Mucosa of rectum (tissue), 2 donors: ENCODE measurements around the gene APOBEC4.
"Not testable (repeated sequence)": the region's sequence is repeated elsewhere in the genome, so short reads cannot be mapped to it uniquely, and the experiment has no call there.

ENCODE experiments used
- H3K27ac ChIP-seq, 2 donors: one replicate each; pipeline ENCODE4 v1.7.0; 2013; ENCODE audit warnings: inconsistent platforms in 2 of 2, low read depth in 2 of 2, low read length in 2 of 2
- H3K27me3 ChIP-seq, 2 donors: one replicate each; pipeline ENCODE4 v1.7.0; 2013; ENCODE audit warnings: low read length in 2 of 2; ENCODE audit not compliant: control insufficient read depth in 2 of 2, insufficient read depth in 2 of 2
- H3K36me3 ChIP-seq, 2 donors: one replicate each; pipeline ENCODE4 v1.7.0; 2013; ENCODE audit warnings: low read length in 2 of 2; ENCODE audit not compliant: control insufficient read depth in 2 of 2, insufficient read depth in 2 of 2
- H3K4me1 ChIP-seq, 2 donors: one replicate each; pipeline ENCODE4 v1.7.0; 2013; ENCODE audit warnings: low read length in 2 of 2, mild to moderate bottlenecking in 1 of 2; ENCODE audit not compliant: control insufficient read depth in 2 of 2, insufficient read depth in 2 of 2
- H3K4me3 ChIP-seq, 2 donors: one replicate each; pipeline ENCODE4 v1.7.0; 2013; ENCODE audit warnings: low read length in 2 of 2
- H3K9ac ChIP-seq, 2 donors: one replicate each; pipeline ENCODE4 v1.7.0; 2013; ENCODE audit warnings: low read length in 2 of 2, low read depth in 1 of 2, mild to moderate bottlenecking in 1 of 2
- H3K9me3 ChIP-seq, 2 donors: one replicate each; pipeline ENCODE4 v1.7.0; 2013; ENCODE audit warnings: low read length in 2 of 2; ENCODE audit not compliant: control insufficient read depth in 2 of 2
- donor health status: healthy.
- donor health status: Normal muscosa, but diverticular disease.

Gene APOBEC4

DNA sequence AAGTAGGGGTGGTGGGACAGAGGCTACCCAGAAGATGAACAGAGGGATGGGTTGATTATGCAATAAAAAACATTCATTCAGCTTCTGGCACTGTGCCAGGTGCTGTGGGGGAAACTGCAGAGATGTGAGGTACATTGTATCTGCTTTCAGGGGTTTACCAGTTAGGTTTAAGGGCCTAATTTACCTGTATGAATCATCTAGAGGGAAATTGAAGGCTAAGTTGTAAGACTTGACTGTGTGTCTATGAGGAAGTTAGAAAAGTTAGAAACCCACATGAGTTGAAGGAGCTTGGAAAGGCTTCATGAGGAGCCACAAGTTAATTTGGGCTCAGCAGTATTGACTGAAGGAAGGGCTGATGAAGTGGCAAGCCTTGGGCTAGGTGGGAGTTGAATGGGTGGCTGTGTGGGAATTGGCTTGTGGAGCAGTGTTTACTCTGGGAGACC is 36.7 kb upstream of the APOBEC4 start:
- no peak overlapping the region for H3K9ac ChIP-seq
- H3K36me3 ChIP-seq = no peaks in the 10 kb centered on the region
- H3K9me3 ChIP-seq = no peaks in the 10 kb centered on the region
- H3K4me1 ChIP-seq = no peaks in the 10 kb centered on the region
- H3K27me3 ChIP-seq = no peaks in the 10 kb centered on the region
- H3K4me3 ChIP-seq = no peak overlapping the region
- no peak overlapping the region for H3K27ac ChIP-seq

DNA sequence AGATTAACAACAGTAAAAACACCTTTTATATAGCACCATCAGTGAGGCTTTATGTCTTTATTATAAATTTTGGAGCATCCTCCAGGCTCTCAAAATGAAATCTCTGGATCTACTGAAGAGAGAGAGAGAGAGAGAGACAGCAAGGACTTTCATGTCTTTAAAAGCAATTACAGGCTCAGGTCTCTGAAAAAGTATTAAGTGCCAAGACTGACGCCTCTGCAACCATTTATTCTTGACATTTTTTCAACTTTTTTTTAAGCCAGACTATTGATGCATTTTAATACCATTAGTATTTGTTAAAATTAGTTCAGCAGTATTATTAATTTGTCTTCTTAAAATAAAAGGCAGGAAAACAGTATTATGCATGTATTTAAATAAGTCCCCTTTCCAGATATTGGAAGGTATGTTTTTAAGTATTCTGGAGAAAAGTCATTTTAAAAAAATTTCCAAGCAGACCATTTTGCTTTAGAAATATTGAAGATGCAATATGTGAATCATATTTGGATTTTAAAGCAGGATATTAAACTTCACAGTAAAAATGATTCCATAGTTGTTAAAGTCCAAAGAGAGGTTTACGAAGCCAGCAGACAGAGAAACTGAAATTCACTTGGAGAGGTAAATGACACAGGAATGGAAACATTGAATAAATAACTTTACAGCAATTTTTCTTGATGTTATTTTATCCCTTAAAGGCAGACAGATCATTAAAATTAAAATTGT is 35.4 kb upstream of the APOBEC4 start:
- Histone ChIP-seq H3K27me3 (no peaks in the 10 kb centered on the region), H3K4me3 (no peak overlapping the region), H3K36me3 (no peaks in the 10 kb centered on the region), H3K9ac (no peak overlapping the region), H3K9me3 (no peaks in the 10 kb centered on the region), H3K4me1 (no peaks in the 10 kb centered on the region), H3K27ac (no peak overlapping the region)

DNA sequence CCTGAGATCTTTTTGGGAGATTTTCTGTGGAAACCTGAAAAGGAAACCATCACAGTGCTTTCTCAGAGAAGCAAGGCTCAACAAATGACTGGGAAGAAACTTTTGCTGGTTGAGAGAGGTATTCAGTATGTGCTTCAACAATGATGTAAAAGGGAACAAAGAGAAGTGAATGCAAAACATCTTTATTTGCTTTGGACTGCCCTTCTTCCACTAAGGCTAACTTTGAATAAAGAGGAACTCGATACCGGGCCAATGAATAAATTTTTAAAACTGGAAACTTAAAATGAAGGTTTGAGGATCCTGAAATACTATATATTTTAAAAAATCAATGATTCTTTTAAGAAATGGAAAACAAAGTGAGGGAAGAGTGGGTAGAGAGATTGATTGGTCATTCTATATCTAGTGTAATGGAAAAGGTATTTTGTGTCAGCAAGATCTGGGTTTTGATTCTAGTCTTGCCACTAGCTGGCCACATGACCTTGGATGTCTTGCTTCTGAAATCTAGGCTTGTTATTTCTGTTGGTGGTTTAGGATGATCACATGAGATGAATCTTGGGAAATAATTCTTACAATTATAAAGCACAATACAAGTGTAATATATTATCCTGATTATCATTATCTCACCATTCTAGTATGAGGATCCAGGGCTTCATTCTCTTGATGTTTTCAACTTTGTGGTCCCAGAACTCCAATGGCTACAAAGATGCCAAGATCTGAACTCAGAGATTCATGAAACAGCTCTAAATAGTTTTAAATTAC is 34.6 kb upstream of the APOBEC4 start:
- Histone ChIP-seq H3K9ac (no peak overlapping the region), H3K27ac (no peak overlapping the region), H3K4me1 (no peaks in the 10 kb centered on the region), H3K9me3 (no peaks in the 10 kb centered on the region), H3K4me3 (no peak overlapping the region), H3K36me3 (no peaks in the 10 kb centered on the region), H3K27me3 (no peaks in the 10 kb centered on the region)

DNA sequence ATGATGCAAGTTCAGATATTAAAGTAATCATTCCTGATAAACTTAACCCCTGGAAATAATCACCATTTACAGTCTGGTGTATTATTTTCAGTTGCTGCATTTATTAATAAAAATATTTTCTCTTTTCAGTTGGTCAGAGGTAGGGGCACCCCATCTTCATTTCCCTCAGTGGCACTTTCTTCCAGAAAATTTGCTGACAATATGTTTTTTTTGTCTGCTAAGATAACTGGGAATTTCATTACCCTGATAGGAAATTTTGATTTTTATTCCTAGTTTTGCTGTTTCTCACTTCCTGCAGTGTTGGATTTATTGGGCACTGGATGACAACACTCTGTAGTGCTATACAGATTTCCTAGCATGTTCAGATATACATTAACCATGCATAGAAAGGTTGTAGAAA is 33.1 kb upstream of the APOBEC4 start:
- no peaks in the 10 kb centered on the region for H3K36me3 ChIP-seq
- H3K4me1 ChIP-seq = no peaks in the 10 kb centered on the region
- H3K27ac ChIP-seq = no peak overlapping the region
- H3K9me3 ChIP-seq = no peaks in the 10 kb centered on the region
- no peak overlapping the region for H3K9ac ChIP-seq
- no peaks in the 10 kb centered on the region for H3K27me3 ChIP-seq
- no peak overlapping the region for H3K4me3 ChIP-seq

DNA sequence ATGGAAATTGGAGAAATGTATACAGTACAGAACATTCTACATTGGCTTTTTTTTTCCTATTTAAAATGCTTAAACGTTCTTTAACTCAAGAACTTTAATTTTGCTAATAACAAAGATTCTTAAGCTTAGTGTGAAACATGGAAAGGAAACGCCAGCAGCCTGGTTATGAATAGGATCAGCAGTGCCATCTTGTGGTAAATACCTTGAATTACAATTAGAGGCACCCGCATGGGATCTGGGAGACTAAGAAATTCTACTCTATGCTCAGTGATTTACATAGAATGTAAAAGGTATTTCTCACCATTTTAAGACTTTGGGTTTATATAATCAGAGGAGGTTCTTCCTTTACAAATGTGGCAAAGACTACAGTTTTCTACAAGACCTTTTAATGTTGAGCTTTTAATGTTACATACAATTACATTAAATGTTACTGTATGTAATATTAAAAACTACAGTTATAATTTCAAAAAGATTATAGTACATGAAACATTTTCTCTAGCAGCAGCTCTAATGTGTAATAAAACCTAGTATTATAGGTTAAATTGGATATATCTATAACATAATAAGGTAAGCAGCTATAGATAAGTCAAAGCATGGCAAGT is 32.1 kb upstream of the APOBEC4 start:
- Histone ChIP-seq H3K4me3 (no peak overlapping the region), H3K9ac (no peak overlapping the region), H3K27ac (no peak overlapping the region), H3K27me3 (no peaks in the 10 kb centered on the region), H3K36me3 (no peaks in the 10 kb centered on the region), H3K9me3 (no peaks in the 10 kb centered on the region), H3K4me1 (no peaks in the 10 kb centered on the region)

DNA sequence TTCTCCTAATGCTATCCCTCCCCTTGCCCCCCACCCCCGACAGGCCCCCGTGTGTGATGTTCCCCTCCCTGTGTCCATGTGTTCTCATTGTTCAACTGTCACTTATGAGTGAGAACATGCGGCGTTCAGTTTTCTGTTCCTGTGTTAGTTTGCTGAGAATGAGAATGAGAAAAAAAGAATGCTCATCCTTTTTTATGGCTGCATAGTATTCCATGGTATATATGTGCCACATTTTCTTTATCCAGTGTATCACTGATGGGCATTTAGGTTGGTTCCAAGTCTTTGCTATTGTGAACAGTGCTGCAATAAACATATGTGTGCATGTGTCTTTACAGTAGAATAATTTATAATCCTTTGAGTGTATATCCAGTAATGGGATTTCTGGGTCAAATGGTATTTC is 26.2 kb upstream of the APOBEC4 start:
- H3K27me3 ChIP-seq, H3K27ac ChIP-seq, H3K4me3 ChIP-seq, H3K4me1 ChIP-seq, H3K36me3 ChIP-seq, H3K9ac ChIP-seq, H3K9me3 ChIP-seq: not testable (repeated sequence)

DNA sequence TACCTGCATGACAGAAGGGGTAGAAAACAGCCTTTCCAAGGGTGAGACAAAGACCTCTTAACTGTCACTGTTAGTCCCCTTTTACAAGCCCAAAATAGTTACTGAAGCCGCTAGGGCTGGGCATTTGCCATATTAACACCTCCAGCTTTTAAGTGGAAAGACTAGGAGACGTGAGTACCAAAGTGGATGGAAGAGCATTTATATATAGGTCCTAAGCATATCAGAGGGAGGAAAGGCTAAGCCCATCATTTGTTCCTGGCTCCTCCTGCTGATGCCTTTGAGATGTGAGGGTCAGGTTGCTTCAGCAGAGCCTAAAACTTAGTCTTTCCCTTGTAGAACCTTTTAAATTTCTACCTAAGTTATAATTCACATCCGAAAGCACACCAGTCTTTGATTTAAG is 25.7 kb upstream of the APOBEC4 start:
- no peaks in the 10 kb centered on the region for H3K9me3 ChIP-seq
- no peaks in the 10 kb centered on the region for H3K27me3 ChIP-seq
- no peak overlapping the region for H3K9ac ChIP-seq
- H3K4me1 ChIP-seq = no peaks in the 10 kb centered on the region
- H3K27ac ChIP-seq = no peak overlapping the region
- no peaks in the 10 kb centered on the region for H3K36me3 ChIP-seq
- H3K4me3 ChIP-seq = no peak overlapping the region

DNA sequence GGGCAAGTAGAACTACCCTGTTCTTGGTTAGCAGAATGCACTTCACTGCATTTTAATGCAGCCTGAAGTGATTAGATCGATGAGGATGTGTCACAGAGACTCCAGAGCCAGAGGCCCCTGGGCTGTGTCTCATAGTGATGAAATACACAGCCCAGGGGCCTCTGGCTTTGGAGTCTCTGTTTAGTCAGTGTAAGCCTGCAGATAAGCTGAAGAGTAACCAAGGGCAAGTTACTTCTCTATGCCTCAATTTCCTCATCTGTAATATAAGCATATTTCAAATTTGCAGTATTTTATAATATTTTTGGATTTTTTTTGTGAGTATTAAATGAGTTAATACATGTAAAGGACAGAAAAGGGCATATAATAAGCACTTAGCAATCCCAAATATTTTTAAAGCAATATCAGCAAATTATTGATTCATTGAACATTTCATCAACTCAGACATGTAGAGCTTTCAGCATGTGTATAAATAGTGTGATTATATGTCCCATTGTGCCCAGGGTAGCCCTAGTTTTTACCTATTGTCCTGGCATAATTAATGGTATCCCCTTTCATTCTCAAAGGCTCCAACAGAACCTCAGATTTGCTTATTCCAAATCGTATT is 23.6 kb upstream of the APOBEC4 start:
- Histone ChIP-seq H3K36me3 (no peaks in the 10 kb centered on the region), H3K4me3 (no peak overlapping the region), H3K27me3 (no peaks in the 10 kb centered on the region), H3K27ac (no peak overlapping the region), H3K9ac (no peak overlapping the region), H3K4me1 (no peaks in the 10 kb centered on the region), H3K9me3 (no peaks in the 10 kb centered on the region)

DNA sequence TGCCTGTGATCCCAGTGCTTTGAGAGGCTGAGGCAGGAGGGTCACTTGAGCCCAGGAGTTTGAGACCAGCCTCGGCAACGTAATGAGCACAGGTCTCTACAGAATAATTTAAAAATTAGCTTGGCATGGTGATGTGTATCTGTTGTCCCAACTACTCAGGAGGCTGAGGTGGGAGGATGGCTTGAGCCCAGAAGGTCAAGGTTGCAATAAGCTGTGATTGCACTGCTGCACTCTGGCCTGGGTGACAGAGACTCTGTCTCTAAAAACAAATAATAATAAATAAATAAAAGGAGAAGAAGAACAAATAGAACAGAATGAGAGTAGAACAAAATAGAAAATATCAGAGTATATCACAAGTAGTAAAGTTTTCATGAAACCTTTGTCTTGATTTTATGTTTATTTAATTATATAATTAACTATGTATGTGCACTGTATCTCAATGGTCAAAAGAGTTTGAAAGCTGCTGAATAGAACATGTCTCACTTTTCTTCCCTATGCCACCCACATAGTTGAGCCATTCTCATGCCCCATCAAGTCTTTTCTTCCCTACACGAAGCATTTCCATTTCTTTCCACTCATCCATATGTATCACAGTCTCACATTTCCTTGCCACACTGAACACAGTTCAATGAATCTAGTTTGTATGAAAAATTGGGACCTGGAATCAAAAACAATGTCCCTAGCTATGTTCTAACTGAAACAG is 22.9 kb upstream of the APOBEC4 start:
- Histone ChIP-seq H3K9me3 (peaks cover 0 to 4% of the 10 kb centered on the region in 2 donors), H3K4me1 (no peaks in the 10 kb centered on the region), H3K27me3 (no peaks in the 10 kb centered on the region), H3K36me3 (no peaks in the 10 kb centered on the region), H3K4me3 (no peak overlapping the region), H3K9ac (no peak overlapping the region), H3K27ac (no peak overlapping the region)
